SK-N-SH (cell line): ENCODE measurements around the gene PTGIR. TPM values are rescaled to one million over a fixed set of nuclear protein-coding genes. Genes with fewer than 3 reads are reported as not detected.

Experiments
- CTCF ChIA-PET: fragments of 300-600, 350-600 bp; formaldehyde crosslinking; extraction: SDS; loops from one replicate; lab custom pipeline; 2021; lab: Yijun Ruan, JAX
- POLR2A ChIA-PET: fragments of 350-600 bp; sonication (Branson Sonifier 250); formaldehyde crosslinking; extraction: SDS; loops from one replicate; lab custom pipeline; 2020; ENCODE audit warnings: antibody characterized with exemption, inconsistent platforms; lab: Yijun Ruan, JAX
- DNase-seq: peaks from one replicate; pipeline ENCODE4 v3.0.0; 2012
- H2AFZ ChIP-seq: fragments of 200-600 bp; sonication (generic); 2 replicates; pipeline ENCODE4 v1.8.1; 2016; ENCODE audit warnings: antibody characterized with exemption, mild to moderate bottlenecking, low read depth
- H3F3A ChIP-seq: fragments of 200-600 bp; sonication (generic); replicated peaks from 2 replicates; pipeline ENCODE3; 2016; ENCODE audit warnings: antibody characterized with exemption, mild to moderate bottlenecking; ENCODE audit not compliant: insufficient read depth
- H3K27ac ChIP-seq, 2 experiments: fragments of 200-500 bp in 1 of 2; fragments of 200-600 bp in 1 of 2; sonication (Bioruptor generic) in 1 of 2; sonication (generic), shearing (Covaris generic) in 1 of 2; 2 replicates each; pipeline versions ENCODE4 v1.5.1 to v1.6.1; 2014 to 2016; ENCODE audit warnings: low read depth in 2 of 2, inconsistent platforms in 1 of 2, low read length in 1 of 2, mild to moderate bottlenecking in 1 of 2, mixed read lengths in 1 of 2
- H3K27me3 ChIP-seq: fragments of 200-600 bp; sonication (generic), shearing (Covaris generic); 2 replicates; pipeline ENCODE4 v1.6.1; 2016; ENCODE audit warnings: mixed run types; ENCODE audit not compliant: insufficient read depth
- H3K36me3 ChIP-seq, 2 experiments: fragments of 200-500 bp in 1 of 2; fragments of 200-600 bp in 1 of 2; sonication (Bioruptor generic) in 1 of 2; sonication (generic) in 1 of 2; replicated peaks in 1 of 2; 2 replicates each; pipeline versions ENCODE3 to v1.5.1; 2014 to 2016; ENCODE audit warnings: low read length in 1 of 2, mild to moderate bottlenecking in 1 of 2; ENCODE audit not compliant: insufficient read depth in 2 of 2, control insufficient read depth in 1 of 2
- H3K4me1 ChIP-seq, 2 experiments: fragments of 200-500 bp in 1 of 2; fragments of 200-600 bp in 1 of 2; sonication (Bioruptor generic) in 1 of 2; sonication (generic), shearing (Covaris generic) in 1 of 2; 2 replicates each; pipeline versions ENCODE4 v1.5.1 to v1.6.1; 2014 to 2016; ENCODE audit warnings: low read depth in 1 of 2, low read length in 1 of 2, mixed run types in 1 of 2; ENCODE audit not compliant: insufficient read depth in 2 of 2, control insufficient read depth in 1 of 2
- H3K4me2 ChIP-seq: fragments of 200-600 bp; sonication (generic), shearing (Covaris generic); 2 replicates; pipeline ENCODE4 v1.6.1; 2017; ENCODE audit warnings: mixed run types
- H3K4me3 ChIP-seq, 2 experiments: fragments of 200-500 bp in 1 of 2; fragments of 200-600 bp in 1 of 2; sonication (Bioruptor generic) in 1 of 2; sonication (generic), shearing (Covaris generic) in 1 of 2; 2 replicates each; pipeline versions ENCODE4 v1.5.1 to v1.8.1; 2014 to 2016; ENCODE audit warnings: low read depth in 2 of 2, inconsistent platforms in 1 of 2, low read length in 1 of 2, mild to moderate bottlenecking in 1 of 2, mixed read lengths in 1 of 2, moderate library complexity in 1 of 2
- H3K79me2 ChIP-seq: fragments of 200-600 bp; sonication (generic); 2 replicates; pipeline ENCODE4 v1.8.1; 2017; ENCODE audit warnings: mild to moderate bottlenecking; ENCODE audit not compliant: insufficient read depth
- H3K9ac ChIP-seq: fragments of 200-600 bp; sonication (generic); 2 replicates; pipeline ENCODE4 v1.6.1; 2017; ENCODE audit warnings: mixed run types
- H3K9me2 ChIP-seq: fragments of 200-600 bp; sonication (generic); 2 replicates; pipeline ENCODE4 v1.6.1; 2017; ENCODE audit warnings: mixed run types
- H3K9me3 ChIP-seq: fragments of 200-600 bp; sonication (generic); 2 replicates; pipeline ENCODE4 v1.6.1; 2017; ENCODE audit warnings: mixed run types, mild to moderate bottlenecking, moderate library complexity
- H4K20me1 ChIP-seq: fragments of 200-600 bp; sonication (generic); 2 replicates; pipeline ENCODE4 v1.6.1; 2017; ENCODE audit warnings: mild to moderate bottlenecking, mixed run types; ENCODE audit not compliant: insufficient read depth
- CHD2 ChIP-seq: fragments of 150-350 bp; IDR thresholded peaks from 2 replicates; pipeline ENCODE4 v1.6.1; 2018; ENCODE audit warnings: low read length; ENCODE audit not compliant: partially characterized antibody
- EZH2phosphoT487 ChIP-seq: fragments of 200-600 bp; sonication (generic); IDR thresholded peaks from 2 replicates; pipeline ENCODE4 v1.6.1; 2017; ENCODE audit warnings: low read depth, mixed run types, mild to moderate bottlenecking, antibody characterized with exemption, moderate library complexity, borderline replicate concordance
- FOSL2 ChIP-seq: IDR thresholded peaks from 2 replicates; pipeline ENCODE4 v1.4.0; 2012; ENCODE audit warnings: low read depth, mild to moderate bottlenecking, moderate library complexity, borderline replicate concordance
- FOXJ3 ChIP-seq: sonication (generic); formaldehyde crosslinking; IDR thresholded peaks from 2 replicates; pipeline ENCODE4 v1.5.1; 2020; ENCODE audit warnings: mild to moderate bottlenecking, missing genetic modification reagents
- FOXM1 ChIP-seq: IDR thresholded peaks from 2 replicates; pipeline ENCODE4 v1.4.0; 2012; ENCODE audit warnings: low read depth, mild to moderate bottlenecking
- IRF3 ChIP-seq: fragments of 150-350 bp; IDR thresholded peaks from 2 replicates; pipeline ENCODE4 v1.6.1; 2016; ENCODE audit warnings: mild to moderate bottlenecking, low read depth, low read length
- MEF2A ChIP-seq: IDR thresholded peaks from 2 replicates; pipeline ENCODE4 v1.4.0; 2012; ENCODE audit warnings: low read depth, borderline replicate concordance
- NFIC ChIP-seq: IDR thresholded peaks from 2 replicates; pipeline ENCODE4 v1.4.0; 2012; ENCODE audit warnings: borderline replicate concordance
- PBX3 ChIP-seq: IDR thresholded peaks from 2 replicates; pipeline ENCODE4; 2012
- POLR2AphosphoS5 ChIP-seq: IDR thresholded peaks from 2 replicates; pipeline ENCODE4 v1.6.1; 2012; ENCODE audit warnings: low read depth, low read length
- RAD21 ChIP-seq: IDR thresholded peaks from 2 replicates; pipeline ENCODE4 v1.6.1; 2012; ENCODE audit warnings: mild to moderate bottlenecking, low read length
- RFX5 ChIP-seq: IDR thresholded peaks from 2 replicates; pipeline ENCODE4 v1.6.1; 2012; ENCODE audit warnings: mild to moderate bottlenecking, improper control_type of control experiment, low read length
- SMC3 ChIP-seq: IDR thresholded peaks from 2 replicates; pipeline ENCODE4 v1.6.1; 2012; ENCODE audit warnings: low read depth, low read length, improper control_type of control experiment
- TAF1 ChIP-seq: IDR thresholded peaks from 2 replicates; pipeline ENCODE4 v1.6.1; 2012; ENCODE audit warnings: low read depth, mild to moderate bottlenecking, low read length, moderate library complexity, borderline replicate concordance
- TCF12 ChIP-seq: IDR thresholded peaks from 2 replicates; pipeline ENCODE4 v1.4.0; 2012
- USF1 ChIP-seq: IDR thresholded peaks from 2 replicates; pipeline ENCODE4 v1.4.0; 2012; ENCODE audit warnings: low read depth, borderline replicate concordance
- YY1 ChIP-seq: IDR thresholded peaks from 2 replicates; pipeline ENCODE4 v1.4.0; 2012; ENCODE audit warnings: low read depth, mild to moderate bottlenecking
- WGBS: methylation state at CpG from one replicate; pipeline ENCODE4 v1.1.6; 2017; ENCODE audit warnings: low lambda C conversion rate; 5-methylcytosine and 5-hydroxymethylcytosine counted together
- polyA plus RNA-seq, 3 experiments: library from polyadenylated mRNA; depleted of rRNA; stranded (reverse); fragments of >200 nt; gene quantifications; 2 replicates each; pipeline ENCODE4 v1.2.3, GENCODE V29; 2012
- TF ChIP-seq, protein P1 (sequence below): IDR thresholded peaks from 2 replicates; pipeline ENCODE4 v1.4.0; 2012; ENCODE audit warnings: low read depth, borderline replicate concordance

The PTGIR gene
- polyA plus RNA-seq, 1 of the 3 experiments (the other 2 are of a cell fraction): 2.5 TPM

GRCh38 chr19:46604781-46605355, 20.0 kb downstream of the PTGIR start:
- no peak overlapping the region for H3K4me2 ChIP-seq

More at GRCh38 chr19:46604781-46605355, 20.0 kb downstream of the PTGIR start:
- H4K20me1 ChIP-seq: peaks cover 40% of the 10 kb centered on the region
- no peak overlapping the region for H2AFZ ChIP-seq
- CTCF ChIA-PET: interaction anchor here (0.6 to 23.7 kb wide), 8 partner anchors 11 to 111 kb away, joined by 3 to 471 read pairs (median 4); partner anchors contain the start of gene DACT3
- H3K27ac ChIP-seq: peak overlapping the region in 1 of 2 experiments; percentile 32; a peak in 1 of 4 replicates
- H3F3A ChIP-seq: no peaks in the 10 kb centered on the region
- no peaks in the 10 kb centered on the region for H3K9me2 ChIP-seq
- POLR2A ChIA-PET: interaction anchor here (1.0 to 1.4 kb wide), 3 partner anchors 12 to 26 kb away, joined by 3 to 5 read pairs (median 3); no protein-coding TSS in a partner anchor
- H3K9ac ChIP-seq: no peak overlapping the region
- H3K79me2 ChIP-seq: peaks cover 57% of the 10 kb centered on the region
- TF ChIP-seq FOXM1 (no peak), RFX5 (no peak), FOXJ3 (CRISPR knock-in tag) (no peak), MEF2A (no peak), TAF1 (no peak), PBX3 (no peak), CHD2 (peak; percentile 8), SMC3 (no peak), NFIC (no peak), TCF12 (no peak), YY1 (no peak), USF1 (no peak), FOSL2 (no peak), EZH2phosphoT487 (no peak), RAD21 (peak; percentile 19; the same call in 1 of the 2 replicates), POLR2AphosphoS5 (no peak), IRF3 (no peak)
- TF ChIP-seq, protein P1, sequence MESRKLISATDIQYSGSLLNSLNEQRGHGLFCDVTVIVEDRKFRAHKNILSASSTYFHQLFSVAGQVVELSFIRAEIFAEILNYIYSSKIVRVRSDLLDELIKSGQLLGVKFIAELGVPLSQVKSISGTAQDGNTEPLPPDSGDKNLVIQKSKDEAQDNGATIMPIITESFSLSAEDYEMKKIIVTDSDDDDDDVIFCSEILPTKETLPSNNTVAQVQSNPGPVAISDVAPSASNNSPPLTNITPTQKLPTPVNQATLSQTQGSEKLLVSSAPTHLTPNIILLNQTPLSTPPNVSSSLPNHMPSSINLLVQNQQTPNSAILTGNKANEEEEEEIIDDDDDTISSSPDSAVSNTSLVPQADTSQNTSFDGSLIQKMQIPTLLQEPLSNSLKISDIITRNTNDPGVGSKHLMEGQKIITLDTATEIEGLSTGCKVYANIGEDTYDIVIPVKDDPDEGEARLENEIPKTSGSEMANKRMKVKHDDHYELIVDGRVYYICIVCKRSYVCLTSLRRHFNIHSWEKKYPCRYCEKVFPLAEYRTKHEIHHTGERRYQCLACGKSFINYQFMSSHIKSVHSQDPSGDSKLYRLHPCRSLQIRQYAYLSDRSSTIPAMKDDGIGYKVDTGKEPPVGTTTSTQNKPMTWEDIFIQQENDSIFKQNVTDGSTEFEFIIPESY: no peak
- peak; percentile 65 for DNase-seq
- H3K9me3 ChIP-seq: no peaks in the 10 kb centered on the region
- H3K27me3 ChIP-seq: no peaks in the 10 kb centered on the region
- H3K36me3 ChIP-seq: peaks cover 19 to 44% of the 10 kb centered on the region in 2 experiments
- H3K4me1 ChIP-seq: peaks cover 19 to 44% of the 10 kb centered on the region in 2 experiments
- no peak overlapping the region for H3K4me3 ChIP-seq
- 84% methylated on average over 7 of the region's 13 CpGs for WGBS
